GM19468 (cell line): ENCODE data around the gene GFER.
"Not testable (repeated sequence)": the region's sequence is repeated elsewhere in the genome, so short reads cannot be mapped to it uniquely, and the experiment has no call there.

Experiments
- ATAC-seq: cut with Tn5 transposase; IDR thresholded peaks from one replicate; pipeline ENCODE4 v1.9.1; 2021; ENCODE audit warnings: mild to moderate bottlenecking, moderate library complexity, moderate number of reproducible peaks; ENCODE audit not compliant: unreplicated experiment; ENCODE audit errors: extremely low read depth

Gene GFER

GRCh38 chr16:2023092-2024031, 39.4 kb downstream of the GFER start:
- no peak for ATAC-seq

GRCh38 chr16:2024032-2024420, 40.0 kb downstream of the GFER start:
- no peak for ATAC-seq

DNA sequence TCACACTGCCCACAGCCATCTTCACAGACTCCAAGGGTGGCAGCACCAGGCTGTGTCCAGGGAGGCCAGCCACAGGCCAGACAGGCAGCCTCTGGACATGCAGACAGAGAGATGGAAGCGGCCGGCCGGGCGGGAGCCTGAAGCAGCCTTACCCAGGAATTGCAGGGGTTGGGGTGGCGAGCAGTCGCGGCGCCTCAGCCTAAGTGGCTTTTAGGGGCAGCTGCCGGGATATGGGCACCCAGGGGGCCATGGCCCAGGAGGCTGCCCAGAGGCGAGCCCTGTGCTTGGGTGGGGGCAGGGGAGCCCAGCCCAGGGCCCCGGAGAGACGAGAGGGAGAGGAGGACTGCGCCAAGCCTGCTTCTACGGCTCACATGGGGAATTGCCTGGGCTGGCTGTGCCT, 41.3 kb downstream of the GFER start:
- no peak for ATAC-seq

- no peak for ATAC-seq
Observed at GRCh38 chr16:2025878-2026460, 42.0 kb downstream of the GFER start.

DNA sequence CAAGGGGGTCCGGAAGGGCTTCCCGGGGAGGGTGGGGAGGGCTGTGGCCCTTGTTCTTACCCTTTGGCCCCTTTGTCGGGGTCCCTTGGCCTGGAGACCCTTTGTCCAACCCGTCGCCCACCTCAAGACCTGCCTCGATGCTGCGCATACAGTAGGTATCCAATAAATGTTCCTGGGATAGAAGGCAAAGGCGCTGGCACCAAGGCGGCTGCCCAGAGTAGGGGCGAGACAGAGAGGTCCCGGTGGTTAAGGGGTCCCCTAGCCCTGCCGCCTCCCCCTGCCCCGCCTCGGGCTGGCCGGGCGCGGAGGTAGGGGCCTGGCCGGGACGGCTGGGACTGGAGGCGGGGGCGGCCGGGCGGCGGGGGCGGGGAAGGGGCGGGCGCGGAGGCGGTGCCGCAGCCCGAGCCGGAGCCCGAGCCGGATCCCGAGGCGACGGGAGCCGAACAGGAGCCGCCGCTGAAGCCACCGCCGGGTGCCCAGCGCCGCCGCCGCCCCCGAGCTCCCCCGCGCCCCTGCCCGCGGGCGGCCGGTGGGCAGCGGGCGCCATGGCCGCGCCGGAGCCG, 42.5 kb downstream of the GFER start, which contains the start of gene NHERF2:
TSS of gene NHERF2 (plus strand) at position 442 of the 563 bp plus-strand sequence. CDS start at position 546, 104 bp downstream.
- no peak for ATAC-seq

DNA sequence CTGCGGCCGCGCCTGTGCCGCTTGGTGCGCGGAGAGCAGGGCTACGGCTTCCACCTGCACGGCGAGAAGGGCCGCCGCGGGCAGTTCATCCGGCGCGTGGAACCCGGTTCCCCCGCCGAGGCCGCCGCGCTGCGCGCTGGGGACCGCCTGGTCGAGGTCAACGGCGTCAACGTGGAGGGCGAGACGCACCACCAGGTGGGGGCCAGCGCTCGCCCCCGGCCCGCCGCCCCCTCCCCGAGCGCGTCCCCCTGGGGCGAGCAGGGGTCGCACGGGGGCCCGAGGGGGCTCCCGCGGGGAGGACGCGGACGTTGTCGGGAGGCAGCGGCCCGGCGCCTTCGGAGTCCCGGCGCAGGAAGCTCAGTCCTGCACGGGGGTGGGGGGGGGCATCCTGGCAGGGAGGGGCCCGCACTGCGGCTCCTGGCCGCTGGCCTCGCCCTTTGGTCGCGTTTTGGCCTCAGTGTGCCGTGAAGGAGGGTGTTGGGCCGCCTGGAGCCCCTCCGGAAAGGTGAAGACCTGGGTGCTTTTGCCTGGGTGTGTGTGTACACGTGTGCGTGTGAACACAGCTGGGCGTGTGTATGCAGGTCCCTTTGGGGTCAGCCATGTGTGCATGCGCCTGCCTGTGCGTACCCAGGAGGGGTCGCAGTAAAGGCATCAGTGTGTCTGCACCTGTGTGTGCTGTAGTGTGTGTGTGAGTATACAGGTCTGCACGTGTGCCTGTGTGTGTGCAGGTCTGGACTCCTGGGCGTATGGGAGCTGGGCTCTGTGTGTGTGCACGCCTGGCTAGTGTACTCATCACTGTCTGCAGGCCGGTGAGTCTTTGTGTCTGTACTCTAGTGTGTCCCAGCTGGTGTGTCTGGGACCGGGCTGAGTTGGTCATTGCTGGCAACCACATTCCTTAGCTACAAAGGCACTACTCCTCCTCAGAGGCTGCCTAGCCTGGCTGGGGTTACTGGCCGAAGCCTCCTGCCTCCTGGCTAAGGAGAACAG, 43.3 kb downstream of the GFER start:
- no peak for ATAC-seq

GRCh38 chr16:2028146-2028545, 44.2 kb downstream of the GFER start:
- ATAC-seq = no peak

DNA sequence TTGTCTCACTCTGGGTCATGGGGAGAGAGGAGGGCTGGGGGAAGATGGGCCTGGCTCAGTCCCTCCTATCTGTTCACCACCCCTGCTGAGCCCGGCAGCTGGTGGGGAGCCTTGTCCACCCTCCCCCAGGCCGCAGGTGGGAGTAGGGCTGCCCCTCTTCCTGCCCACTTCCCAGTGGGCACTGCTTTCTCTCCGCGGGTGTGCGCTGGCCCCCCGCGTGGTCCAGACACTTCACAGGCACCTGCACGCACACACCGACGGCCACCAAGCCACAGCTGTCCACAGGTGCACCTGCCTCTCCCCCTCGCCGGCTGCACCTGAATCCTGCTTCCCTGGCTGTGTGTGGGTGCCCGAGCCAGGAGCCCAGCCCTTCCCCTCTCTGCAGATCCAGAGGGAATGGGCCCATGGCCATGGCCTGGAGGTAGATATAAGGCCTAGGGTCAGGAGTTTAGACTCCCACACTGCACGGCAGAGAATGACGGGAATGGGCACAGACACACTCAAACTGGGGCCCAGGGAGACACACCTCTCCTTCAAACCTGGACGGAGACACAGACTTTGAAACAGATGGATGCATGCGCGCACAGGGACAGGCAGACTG, 44.7 kb downstream of the GFER start:
- ATAC-seq = no peak

DNA sequence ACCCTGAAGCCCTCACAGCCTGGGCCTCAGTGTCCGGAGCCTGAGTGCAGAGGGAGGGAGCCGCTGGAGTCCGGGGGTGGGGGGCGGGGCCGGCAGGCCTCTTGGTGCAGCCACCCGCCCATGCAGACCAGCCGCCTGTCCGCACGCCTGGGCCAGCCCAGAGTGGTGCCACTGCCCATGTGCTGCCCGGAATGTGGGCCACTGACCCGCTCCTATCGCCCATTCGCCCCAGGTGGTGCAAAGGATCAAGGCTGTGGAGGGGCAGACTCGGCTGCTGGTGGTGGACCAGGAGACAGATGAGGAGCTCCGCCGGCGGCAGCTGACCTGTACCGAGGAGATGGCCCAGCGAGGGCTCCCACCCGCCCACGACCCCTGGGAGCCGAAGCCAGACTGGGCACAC, 45.4 kb downstream of the GFER start:
- ATAC-seq = no peak

- no peak for ATAC-seq
Observed at GRCh38 chr16:2030036-2030435, 46.0 kb downstream of the GFER start.

DNA sequence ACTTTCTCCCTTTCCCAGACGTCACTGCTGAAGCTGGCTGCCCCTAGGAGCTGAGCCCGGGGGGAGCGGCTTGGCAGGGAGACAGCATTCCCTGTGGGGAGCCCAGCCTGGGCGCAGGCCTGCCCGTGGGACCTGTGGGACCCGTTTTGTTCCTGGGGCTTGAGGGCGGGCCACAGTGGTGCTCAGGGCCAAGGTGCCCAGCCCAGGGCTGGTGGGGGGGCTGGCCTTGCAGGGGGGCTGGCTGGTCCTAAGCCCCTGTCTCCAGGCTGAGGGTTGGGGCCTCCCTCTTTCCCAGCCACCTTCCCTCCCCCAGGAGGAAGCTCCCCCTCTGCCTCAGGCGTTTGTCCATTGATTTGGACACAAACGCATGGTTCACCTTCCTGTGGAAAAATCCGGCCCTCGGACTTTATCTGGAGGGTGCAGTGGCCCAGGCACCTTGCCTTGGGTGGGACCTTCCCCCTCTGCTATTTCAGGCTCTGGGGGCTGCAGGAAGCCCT, 47.1 kb downstream of the GFER start:
- no peak for ATAC-seq

DNA sequence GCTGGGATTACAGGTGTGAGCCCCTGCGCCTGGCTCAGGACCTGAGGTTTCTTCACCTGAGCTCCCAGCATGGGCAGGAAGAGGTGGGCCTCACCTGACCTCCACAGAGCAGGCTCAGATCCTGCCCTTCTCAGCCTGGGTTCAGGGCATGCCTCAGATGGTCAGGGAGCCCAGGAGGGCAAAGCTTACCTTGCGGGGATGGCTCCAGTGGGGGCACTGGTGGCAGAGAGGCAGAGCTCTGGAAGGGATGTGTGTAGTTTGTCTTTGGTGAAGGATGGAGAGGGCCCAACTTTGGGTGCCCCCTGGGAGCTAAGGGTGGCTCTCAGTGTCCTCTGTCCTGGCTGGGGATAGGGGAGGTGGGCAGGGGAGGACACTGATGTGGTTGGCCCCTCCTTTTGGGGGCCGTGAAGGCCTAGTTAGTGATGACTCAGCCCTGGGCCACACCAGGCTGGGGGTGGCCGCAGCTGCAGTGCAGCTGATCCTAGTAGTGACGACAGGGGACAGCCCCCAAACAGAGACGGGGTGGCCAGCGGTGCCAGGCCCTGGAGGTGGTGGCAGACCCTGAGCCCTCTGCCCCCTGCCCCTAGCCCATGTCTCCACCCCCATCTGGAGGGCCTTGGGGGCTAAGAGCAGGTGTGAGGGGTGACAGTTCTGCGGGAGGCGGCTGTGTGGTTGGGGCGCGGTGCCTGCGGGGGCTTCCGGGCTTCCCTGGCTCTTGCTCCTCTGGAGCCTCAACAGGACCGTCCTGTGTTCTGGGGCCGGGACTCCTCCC, 48.5 kb downstream of the GFER start:
- ATAC-seq = no peak

DNA sequence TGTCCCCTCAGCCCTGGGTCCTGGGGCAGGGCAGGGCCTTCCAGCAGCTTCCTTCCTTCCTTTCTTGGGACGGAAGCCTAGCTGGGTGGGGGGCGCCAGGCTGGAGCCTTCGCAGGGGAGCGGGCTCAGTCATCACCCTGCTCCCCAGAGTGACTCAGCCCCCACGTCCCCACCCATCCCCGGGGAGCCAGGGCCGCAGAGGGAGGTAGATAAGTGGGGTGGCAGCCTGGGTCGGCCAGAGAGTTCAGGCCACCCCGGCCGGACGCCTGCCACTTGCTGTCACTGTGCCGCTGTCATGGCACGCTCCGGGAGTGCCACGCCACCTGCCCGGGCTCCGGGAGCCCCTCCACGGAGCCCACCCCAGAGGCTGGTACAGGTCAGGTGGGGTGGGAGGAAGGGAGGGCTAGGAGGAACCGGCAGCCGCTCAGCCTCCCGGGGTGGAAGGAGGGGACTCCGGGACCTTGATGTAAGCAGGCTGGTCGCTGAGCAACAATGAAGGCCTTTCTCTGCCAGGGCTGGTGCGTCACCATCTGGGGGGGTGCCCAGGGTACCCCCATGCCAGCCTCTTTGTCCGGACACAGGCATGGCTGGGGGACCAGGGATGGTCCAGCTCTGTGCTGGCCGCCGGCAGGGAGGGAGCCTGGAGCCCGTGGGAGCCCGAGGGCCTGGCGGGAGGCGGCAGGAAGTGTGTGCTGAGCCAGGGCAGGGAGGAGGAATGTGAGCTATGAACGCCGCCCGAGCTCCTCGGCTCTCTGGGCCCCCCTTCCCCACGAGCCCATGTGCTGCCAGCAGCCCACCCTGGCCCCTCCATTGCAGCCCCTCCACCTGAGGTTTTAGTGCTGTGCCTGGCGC, 49.3 kb downstream of the GFER start:
- ATAC-seq = no peak

GRCh38 chr16:2033909-2034695, 50.1 kb downstream of the GFER start:
- not testable (repeated sequence) for ATAC-seq

DNA sequence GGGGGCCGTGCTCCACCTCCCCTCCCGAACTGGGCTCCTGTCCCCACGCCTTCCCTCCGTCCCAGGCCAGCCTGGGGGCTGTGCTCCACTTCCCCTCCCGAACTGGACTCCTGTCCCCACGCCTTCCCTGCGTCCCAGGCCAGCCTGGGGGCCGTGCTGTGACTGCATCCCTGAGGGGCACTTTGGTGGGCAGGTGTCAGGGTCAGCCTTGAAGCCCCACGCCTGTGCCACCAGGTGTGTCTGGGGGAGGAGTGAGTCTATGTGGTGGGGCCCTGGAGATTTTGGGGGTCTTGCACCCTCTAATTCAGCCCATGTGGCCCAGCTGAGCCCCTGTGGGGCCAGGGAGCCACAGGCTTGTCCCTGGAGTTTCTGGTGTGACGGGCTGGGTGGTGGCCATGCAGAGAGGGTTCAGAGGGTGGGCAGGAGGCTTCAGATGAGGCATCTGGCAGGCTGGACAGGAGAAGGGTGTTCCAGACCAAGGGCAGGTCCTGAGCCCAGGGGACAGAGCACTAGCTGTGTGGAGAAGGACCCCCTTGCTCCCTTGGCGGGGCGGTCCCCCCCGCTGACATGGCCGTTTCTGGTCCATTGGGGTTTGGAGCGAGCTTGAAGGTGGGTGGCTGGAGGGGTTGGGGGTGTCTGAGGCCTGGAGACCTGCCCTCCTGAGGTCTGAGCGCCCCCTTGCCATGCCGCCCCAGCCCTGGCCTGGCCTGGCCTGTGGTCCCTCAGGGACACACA, 50.9 kb downstream of the GFER start:
- no peak for ATAC-seq

- ATAC-seq = no peak
Observed at GRCh38 chr16:2035431-2036199, 51.6 kb downstream of the GFER start.
